ENCODE measurements around the gene BAD. TPM values are rescaled to one million over a fixed set of nuclear protein-coding genes. Genes with fewer than 3 reads are reported as not detected.
A peak's percentile ranks its signal among the peaks of the same experiment; 100 is the strongest.

The BAD gene
- polyA plus RNA-seq, 1 donor (not counting 4 experiments of a cell fraction or from before 2014, with no cell fraction given): 58.3 TPM

DNA sequence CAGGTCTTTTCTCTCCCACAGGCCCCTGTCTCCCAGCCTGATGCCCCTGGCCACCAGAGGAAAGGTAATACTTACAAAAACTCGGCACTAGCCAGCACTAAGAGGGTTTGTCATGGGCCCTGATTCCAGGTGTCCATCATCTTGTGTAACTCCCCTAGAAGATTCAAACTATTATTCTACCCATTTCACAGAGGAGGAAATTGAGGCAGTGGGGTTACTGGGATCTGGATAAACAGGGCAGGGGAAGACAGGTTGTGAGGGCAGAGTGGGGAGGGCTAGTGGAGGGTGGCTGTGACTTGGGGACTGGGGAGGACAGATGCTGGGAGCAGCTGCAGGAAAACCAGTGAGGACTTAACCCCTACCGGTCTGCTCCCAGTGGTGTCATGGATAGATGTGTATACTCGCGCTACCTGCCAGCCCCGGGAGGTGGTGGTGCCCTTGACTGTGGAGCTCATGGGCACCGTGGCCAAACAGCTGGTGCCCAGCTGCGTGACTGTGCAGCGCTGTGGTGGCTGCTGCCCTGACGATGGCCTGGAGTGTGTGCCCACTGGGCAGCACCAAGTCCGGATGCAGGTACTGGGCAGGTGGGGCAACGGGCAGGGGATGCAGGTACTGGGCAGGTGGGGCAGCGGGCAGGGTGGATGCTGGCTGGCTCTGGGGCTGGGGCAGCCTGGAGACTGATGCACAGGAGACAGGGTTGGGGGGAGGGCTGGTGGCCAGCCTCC is 48.9 kb downstream of the BAD start:
- Histone ChIP-seq H3K79me2 (ENCODE audit: control insufficient read depth, insufficient read depth, low read length) (no peaks in the 10 kb centered on the region), H3K4me1 (ENCODE audit: control insufficient read depth, extremely low read depth, insufficient read depth, low read length) (peaks cover 53% of the 10 kb centered on the region), H4K20me1 (ENCODE audit: control insufficient read depth, extremely low read depth, insufficient read depth, low read length) (no peaks in the 10 kb centered on the region), H3K27ac (ENCODE audit: control insufficient read depth, insufficient read depth, low read length) (no peak overlapping the region), H3K9ac (ENCODE audit: control insufficient read depth, extremely low read depth, insufficient read depth, low read length) (no peak overlapping the region), H2AFZ (ENCODE audit: control insufficient read depth, low read length) (no peak overlapping the region), H3K4me2 (ENCODE audit: control insufficient read depth, extremely low read depth, insufficient read depth, low read depth, low read length) (peak overlapping the region; percentile 82), H3K36me3 (ENCODE audit: control insufficient read depth in 2 of 2, extremely low read depth in 1 of 2, insufficient read depth in 2 of 2, low read length in 2 of 2) (peaks cover 8 to 23% of the 10 kb centered on the region in 2 experiments), H3K27me3 (ENCODE audit: control insufficient read depth, extremely low read depth, insufficient read depth, low read length) (no peaks in the 10 kb centered on the region), H3K9me3 (ENCODE audit: control insufficient read depth, low read depth, low read length) (no peaks in the 10 kb centered on the region), H3K4me3 (ENCODE audit: control insufficient read depth in 2 of 3, extremely low read depth in 1 of 3, insufficient read depth in 2 of 3, low read depth in 1 of 3, low read length in 3 of 3) (peak overlapping the region; percentile 49 to 63 (median 57)), H3K9me1 (ENCODE audit: control insufficient read depth, extremely low read depth, insufficient read depth, low read length) (peaks cover 2% of the 10 kb centered on the region)
- no peak for FAIRE-seq
- dilution Hi-C loops (cut with MboI; ENCODE audit: extremely low pct_ligation_motif_present, low sequenced_read_pairs): no loop called here
- no peak for DNase-seq (ENCODE audit: low read depth, low spot score)
- no peak for TF ChIP-seq EZH2 (IDR thresholded peaks at IDR 0.05; ENCODE audit: low read length)
- TF ChIP-seq, protein P1, sequence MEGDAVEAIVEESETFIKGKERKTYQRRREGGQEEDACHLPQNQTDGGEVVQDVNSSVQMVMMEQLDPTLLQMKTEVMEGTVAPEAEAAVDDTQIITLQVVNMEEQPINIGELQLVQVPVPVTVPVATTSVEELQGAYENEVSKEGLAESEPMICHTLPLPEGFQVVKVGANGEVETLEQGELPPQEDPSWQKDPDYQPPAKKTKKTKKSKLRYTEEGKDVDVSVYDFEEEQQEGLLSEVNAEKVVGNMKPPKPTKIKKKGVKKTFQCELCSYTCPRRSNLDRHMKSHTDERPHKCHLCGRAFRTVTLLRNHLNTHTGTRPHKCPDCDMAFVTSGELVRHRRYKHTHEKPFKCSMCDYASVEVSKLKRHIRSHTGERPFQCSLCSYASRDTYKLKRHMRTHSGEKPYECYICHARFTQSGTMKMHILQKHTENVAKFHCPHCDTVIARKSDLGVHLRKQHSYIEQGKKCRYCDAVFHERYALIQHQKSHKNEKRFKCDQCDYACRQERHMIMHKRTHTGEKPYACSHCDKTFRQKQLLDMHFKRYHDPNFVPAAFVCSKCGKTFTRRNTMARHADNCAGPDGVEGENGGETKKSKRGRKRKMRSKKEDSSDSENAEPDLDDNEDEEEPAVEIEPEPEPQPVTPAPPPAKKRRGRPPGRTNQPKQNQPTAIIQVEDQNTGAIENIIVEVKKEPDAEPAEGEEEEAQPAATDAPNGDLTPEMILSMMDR (optimal IDR thresholded peaks at IDR 0.05 in 1 of 3, IDR thresholded peaks at IDR 0.05 in 1 of 3, conservative IDR thresholded peaks at IDR 0.05 in 1 of 3; ENCODE audit: extremely low read depth in 1 of 3, insufficient read depth in 2 of 3, low read length in 3 of 3): no peak

DNA sequence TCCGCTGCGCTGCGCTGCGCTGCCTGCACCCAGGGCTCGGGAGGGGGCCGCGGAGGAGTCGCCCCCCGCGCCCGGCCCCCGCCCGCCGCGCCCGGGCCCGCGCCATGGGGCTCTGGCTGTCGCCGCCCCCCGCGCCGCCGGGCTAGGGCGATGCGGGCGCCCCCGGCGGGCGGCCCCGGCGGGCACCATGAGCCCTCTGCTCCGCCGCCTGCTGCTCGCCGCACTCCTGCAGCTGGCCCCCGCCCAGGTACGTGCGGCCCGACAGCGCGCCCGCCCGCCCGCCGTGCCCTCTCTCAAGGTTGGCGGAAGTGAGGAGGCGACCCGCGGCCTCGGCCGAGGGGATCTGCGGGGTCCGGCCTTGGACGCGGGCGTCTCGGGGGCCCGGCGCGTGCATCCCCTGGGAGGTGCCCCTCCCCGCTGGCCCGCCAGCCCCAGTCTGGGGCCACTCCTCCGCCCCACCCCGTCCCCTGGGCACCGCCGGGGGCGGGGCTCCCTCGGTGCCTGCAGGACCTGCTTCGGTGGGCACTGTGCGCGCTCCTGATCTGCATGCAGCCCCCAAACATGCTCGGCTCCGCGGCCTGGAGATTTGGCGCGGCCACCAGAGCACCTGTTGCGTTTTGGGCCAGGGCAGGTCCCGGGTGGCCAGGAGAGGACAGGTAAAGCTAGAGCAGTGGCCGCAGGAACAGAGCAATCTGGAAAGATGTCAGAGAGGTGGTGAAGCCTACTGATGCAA is 49.7 kb downstream of the BAD start:
- no peaks in the 10 kb centered on the region for H3K79me2 ChIP-seq (ENCODE audit: control insufficient read depth, insufficient read depth, low read length)
- H3K27ac ChIP-seq (ENCODE audit: control insufficient read depth, insufficient read depth, low read length): no peak overlapping the region
- no peaks in the 10 kb centered on the region for H4K20me1 ChIP-seq (ENCODE audit: control insufficient read depth, extremely low read depth, insufficient read depth, low read length)
- peak overlapping the region; percentile 49 to 63 (median 57) for H3K4me3 ChIP-seq (ENCODE audit: control insufficient read depth in 2 of 3, extremely low read depth in 1 of 3, insufficient read depth in 2 of 3, low read depth in 1 of 3, low read length in 3 of 3)
- H2AFZ ChIP-seq (ENCODE audit: control insufficient read depth, low read length): no peak overlapping the region
- H3K9me1 ChIP-seq (ENCODE audit: control insufficient read depth, extremely low read depth, insufficient read depth, low read length): peaks cover 2% of the 10 kb centered on the region
- TF ChIP-seq, protein P1 (optimal IDR thresholded peaks at IDR 0.05 in 1 of 3, IDR thresholded peaks at IDR 0.05 in 1 of 3, conservative IDR thresholded peaks at IDR 0.05 in 1 of 3; ENCODE audit: extremely low read depth in 1 of 3, insufficient read depth in 2 of 3, low read length in 3 of 3): no peak
- TF ChIP-seq EZH2 (IDR thresholded peaks at IDR 0.05; ENCODE audit: low read length): no peak
- no peaks in the 10 kb centered on the region for H3K27me3 ChIP-seq (ENCODE audit: control insufficient read depth, extremely low read depth, insufficient read depth, low read length)
- FAIRE-seq: no peak
- DNase-seq (ENCODE audit: low read depth, low spot score): no peak
- H3K9ac ChIP-seq (ENCODE audit: control insufficient read depth, extremely low read depth, insufficient read depth, low read length): peak overlapping the region; percentile 33
- peaks cover 52% of the 10 kb centered on the region for H3K4me1 ChIP-seq (ENCODE audit: control insufficient read depth, extremely low read depth, insufficient read depth, low read length)
- dilution Hi-C loops (cut with MboI; ENCODE audit: extremely low pct_ligation_motif_present, low sequenced_read_pairs): no loop called here
- H3K9me3 ChIP-seq (ENCODE audit: control insufficient read depth, low read depth, low read length): no peaks in the 10 kb centered on the region
- peak overlapping the region; percentile 82 for H3K4me2 ChIP-seq (ENCODE audit: control insufficient read depth, extremely low read depth, insufficient read depth, low read depth, low read length)
- H3K36me3 ChIP-seq (ENCODE audit: control insufficient read depth in 2 of 2, extremely low read depth in 1 of 2, insufficient read depth in 2 of 2, low read length in 2 of 2): peaks cover 8 to 23% of the 10 kb centered on the region in 2 experiments

All from keratinocyte (primary cell).